Measurements from ENCODE around the gene PIGM.

PIGM gene

DNA sequence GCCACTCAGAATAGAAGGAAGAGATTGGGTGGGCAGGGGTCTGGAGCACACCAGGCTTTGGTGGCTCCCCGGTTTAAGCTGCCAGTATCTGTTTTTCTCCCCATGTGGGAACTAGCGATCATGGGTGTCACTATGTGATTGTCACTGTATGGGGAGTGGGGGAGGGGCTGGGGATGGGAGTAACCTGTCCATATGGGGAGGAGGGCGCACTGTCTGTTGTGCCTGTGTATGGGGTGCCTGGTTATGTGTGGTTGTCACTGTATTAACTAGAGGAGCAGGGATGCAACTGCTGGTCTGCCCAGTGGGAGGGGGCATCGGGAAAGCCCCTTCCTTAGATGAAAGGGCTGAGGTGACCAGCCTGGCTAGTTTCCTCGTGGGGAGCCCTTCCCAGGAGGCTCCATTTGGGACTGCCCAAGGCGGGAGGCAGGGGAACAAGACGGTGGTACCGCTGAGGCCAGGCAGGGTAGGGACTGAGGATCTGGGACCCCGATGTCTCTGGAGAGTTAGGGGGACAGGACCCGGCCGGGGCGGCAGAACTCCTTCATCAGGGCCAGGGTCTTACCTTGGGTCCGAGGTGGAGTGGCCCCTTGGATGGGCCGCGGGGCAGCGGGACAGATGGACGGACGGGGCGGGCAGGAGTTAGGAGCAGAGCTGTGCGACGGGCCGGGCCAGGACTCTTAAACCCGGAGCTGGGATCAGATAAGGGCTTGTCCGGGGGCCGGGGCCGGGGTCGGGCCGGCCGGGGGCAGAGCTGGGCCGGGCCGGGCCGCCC is 37.9 kb upstream of the PIGM start, which contains the start of gene KCNJ10:
Gene KCNJ10, minus strand, starts transcription at position 701 of the 772 bp plus-strand sequence. CDS start 27,628 bp downstream, outside the sequence.
- Histone ChIP-seq H3K79me1 (ENCODE audit: low read length) (no peaks in the 10 kb centered on the region), H3K23ac (ENCODE audit: low read length) (no peak within 1 kb of the TSS), H3K27ac (ENCODE audit: low read depth, low read length) (no peak within 1 kb of the TSS), H2BK15ac (replicated peaks; ENCODE audit: low read depth) (no peak within 1 kb of the TSS), H3K79me2 (ENCODE audit: control insufficient read depth, insufficient read depth, low read length) (no peaks in the 10 kb centered on the region), H3K9ac (ENCODE audit: low read length) (peak within 1 kb of the TSS; percentile 60), H3K36me3 (ENCODE audit: control insufficient read depth, insufficient read depth, low read length) (no peaks in the 10 kb centered on the region), H3K4ac (ENCODE audit: low read depth, low read length) (no peak within 1 kb of the TSS), H4K8ac (ENCODE audit: low read depth, low read length) (no peak within 1 kb of the TSS), H2BK120ac (ENCODE audit: low read depth, low read length) (no peak within 1 kb of the TSS), H2BK5ac (ENCODE audit: low read length) (no peak within 1 kb of the TSS), H3K4me1 (ENCODE audit: control insufficient read depth, low read depth, low read length) (peaks cover 5% of the 10 kb centered on the region), H3K56ac (ENCODE audit: low read length) (peak within 1 kb of the TSS; percentile 74), H3K27me3 (ENCODE audit: insufficient read depth, low read length, poor library complexity) (no peaks in the 10 kb centered on the region), H3K4me2 (ENCODE audit: low read length) (peak within 1 kb of the TSS; percentile 90), H3K18ac (ENCODE audit: low read length) (peak within 1 kb of the TSS; percentile 4), H3K4me3 (ENCODE audit: low read length) (peak within 1 kb of the TSS; percentile 61), H4K5ac (ENCODE audit: low read length) (no peak within 1 kb of the TSS), H2AK5ac (ENCODE audit: low read length) (no peak within 1 kb of the TSS)
- no peak for DNase-seq
- no CpG with 5 or more reads among the region's 32 CpGs for WGBS (ENCODE audit: extremely low coverage, insufficient coverage, low lambda C conversion rate)

- Histone ChIP-seq H4K8ac (ENCODE audit: low read depth, low read length) (no peak overlapping the region), H2BK120ac (ENCODE audit: low read depth, low read length) (no peak overlapping the region), H3K36me3 (ENCODE audit: control insufficient read depth, insufficient read depth, low read length) (no peaks in the 10 kb centered on the region), H3K79me2 (ENCODE audit: control insufficient read depth, insufficient read depth, low read length) (no peaks in the 10 kb centered on the region), H4K5ac (ENCODE audit: low read length) (no peak overlapping the region), H3K27ac (ENCODE audit: low read depth, low read length) (no peak overlapping the region), H3K4me1 (ENCODE audit: control insufficient read depth, low read depth, low read length) (peaks cover 5% of the 10 kb centered on the region), H3K18ac (ENCODE audit: low read length) (no peak overlapping the region), H2AK5ac (ENCODE audit: low read length) (no peak overlapping the region), H3K4me3 (ENCODE audit: low read length) (no peak overlapping the region), H2BK15ac (replicated peaks; ENCODE audit: low read depth) (no peak overlapping the region), H3K4ac (ENCODE audit: low read depth, low read length) (no peak overlapping the region), H3K56ac (ENCODE audit: low read length) (no peak overlapping the region), H3K27me3 (ENCODE audit: insufficient read depth, low read length, poor library complexity) (no peaks in the 10 kb centered on the region), H3K23ac (ENCODE audit: low read length) (no peak overlapping the region), H3K9ac (ENCODE audit: low read length) (no peak overlapping the region), H3K79me1 (ENCODE audit: low read length) (no peaks in the 10 kb centered on the region), H2BK5ac (ENCODE audit: low read length) (no peak overlapping the region), H3K4me2 (ENCODE audit: low read length) (no peak overlapping the region)
- no peak for DNase-seq
- no CpG with 5 or more reads among the region's 5 CpGs for WGBS (ENCODE audit: extremely low coverage, insufficient coverage, low lambda C conversion rate)
Measured at GRCh38 chr1:160068225-160068624, 36.4 kb upstream of the PIGM start.

DNA sequence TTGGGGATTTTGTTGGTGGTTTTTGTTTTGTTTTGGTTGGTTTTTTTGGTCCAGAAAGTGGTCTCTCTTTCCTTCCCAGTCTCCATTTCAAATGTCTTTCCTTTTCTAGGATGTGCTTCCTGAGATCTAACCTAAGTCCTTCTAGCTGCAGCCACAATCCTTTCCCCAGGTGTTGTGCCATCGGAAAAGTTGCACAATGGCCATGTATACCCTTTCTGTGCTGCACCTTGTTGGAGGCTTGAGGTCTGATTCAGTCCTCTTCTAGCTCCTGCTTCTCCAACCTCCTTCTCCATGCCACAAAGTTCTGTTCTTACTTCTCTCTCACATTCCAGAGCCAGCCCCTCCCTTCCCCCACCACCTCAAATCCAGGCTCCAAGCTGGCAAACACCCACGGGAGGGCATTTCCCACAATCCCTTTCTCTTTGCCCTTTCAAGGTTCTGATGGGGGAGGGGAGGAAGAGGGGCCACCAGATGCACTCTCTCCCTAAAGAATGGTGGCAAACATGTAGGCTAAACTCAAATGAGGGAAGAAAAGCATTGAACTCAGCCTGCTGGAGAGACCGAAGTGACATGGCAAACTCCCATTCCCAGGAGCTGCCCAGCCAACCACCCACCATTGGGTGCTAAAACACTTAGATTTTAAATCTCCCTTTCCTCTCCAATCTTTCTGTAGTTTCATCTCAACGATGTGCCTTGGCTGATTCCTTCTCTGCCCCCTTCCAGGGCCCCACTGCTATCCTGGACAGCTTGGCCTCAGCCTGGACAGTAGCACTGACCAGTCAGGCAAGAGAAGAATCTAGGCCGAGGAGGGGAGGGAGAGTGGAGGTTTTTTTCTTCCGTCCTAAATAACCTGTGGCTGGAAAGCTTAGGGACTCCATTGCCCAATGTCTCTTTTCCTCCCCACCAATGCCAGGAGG is 35.3 kb upstream of the PIGM start:
- Histone ChIP-seq H3K79me1 (ENCODE audit: low read length) (no peaks in the 10 kb centered on the region), H3K27ac (ENCODE audit: low read depth, low read length) (no peak overlapping the region), H3K9ac (ENCODE audit: low read length) (no peak overlapping the region), H3K4ac (ENCODE audit: low read depth, low read length) (no peak overlapping the region), H3K4me1 (ENCODE audit: control insufficient read depth, low read depth, low read length) (peaks cover 5% of the 10 kb centered on the region), H3K79me2 (ENCODE audit: control insufficient read depth, insufficient read depth, low read length) (no peaks in the 10 kb centered on the region), H3K4me2 (ENCODE audit: low read length) (no peak overlapping the region), H2AK5ac (ENCODE audit: low read length) (no peak overlapping the region), H3K36me3 (ENCODE audit: control insufficient read depth, insufficient read depth, low read length) (no peaks in the 10 kb centered on the region), H3K4me3 (ENCODE audit: low read length) (no peak overlapping the region), H3K23ac (ENCODE audit: low read length) (no peak overlapping the region), H2BK15ac (replicated peaks; ENCODE audit: low read depth) (no peak overlapping the region), H3K56ac (ENCODE audit: low read length) (no peak overlapping the region), H2BK120ac (ENCODE audit: low read depth, low read length) (no peak overlapping the region), H3K27me3 (ENCODE audit: insufficient read depth, low read length, poor library complexity) (no peaks in the 10 kb centered on the region), H4K5ac (ENCODE audit: low read length) (no peak overlapping the region), H3K18ac (ENCODE audit: low read length) (no peak overlapping the region), H4K8ac (ENCODE audit: low read depth, low read length) (no peak overlapping the region), H2BK5ac (ENCODE audit: low read length) (no peak overlapping the region)
- no CpG with 5 or more reads among the region's 6 CpGs for WGBS (ENCODE audit: extremely low coverage, insufficient coverage, low lambda C conversion rate)
- DNase-seq: peak; percentile 27

- Histone ChIP-seq H2BK5ac (ENCODE audit: low read length) (no peak overlapping the region), H3K56ac (ENCODE audit: low read length) (no peak overlapping the region), H3K79me2 (ENCODE audit: control insufficient read depth, insufficient read depth, low read length) (no peaks in the 10 kb centered on the region), H3K4ac (ENCODE audit: low read depth, low read length) (no peak overlapping the region), H3K4me1 (ENCODE audit: control insufficient read depth, low read depth, low read length) (peaks cover 5% of the 10 kb centered on the region), H3K23ac (ENCODE audit: low read length) (no peak overlapping the region), H3K18ac (ENCODE audit: low read length) (no peak overlapping the region), H2BK120ac (ENCODE audit: low read depth, low read length) (no peak overlapping the region), H4K5ac (ENCODE audit: low read length) (no peak overlapping the region), H3K4me3 (ENCODE audit: low read length) (no peak overlapping the region), H3K27me3 (ENCODE audit: insufficient read depth, low read length, poor library complexity) (no peaks in the 10 kb centered on the region), H4K8ac (ENCODE audit: low read depth, low read length) (no peak overlapping the region), H2BK15ac (replicated peaks; ENCODE audit: low read depth) (no peak overlapping the region), H2AK5ac (ENCODE audit: low read length) (no peak overlapping the region), H3K27ac (ENCODE audit: low read depth, low read length) (no peak overlapping the region), H3K79me1 (ENCODE audit: low read length) (no peaks in the 10 kb centered on the region), H3K9ac (ENCODE audit: low read length) (no peak overlapping the region), H3K4me2 (ENCODE audit: low read length) (no peak overlapping the region), H3K36me3 (ENCODE audit: control insufficient read depth, insufficient read depth, low read length) (no peaks in the 10 kb centered on the region)
- peak; percentile 73 for DNase-seq
- no CpG with 5 or more reads among the region's 3 CpGs for WGBS (ENCODE audit: extremely low coverage, insufficient coverage, low lambda C conversion rate)
Measured at GRCh38 chr1:160064746-160065145, 33.0 kb upstream of the PIGM start.

GRCh38 chr1:160064164-160064563 is 32.4 kb upstream of the PIGM start:
- H3K23ac ChIP-seq (ENCODE audit: low read length): no peak overlapping the region
- H3K4me1 ChIP-seq (ENCODE audit: control insufficient read depth, low read depth, low read length): peaks cover 5% of the 10 kb centered on the region
- no peaks in the 10 kb centered on the region for H3K79me2 ChIP-seq (ENCODE audit: control insufficient read depth, insufficient read depth, low read length)
- no peaks in the 10 kb centered on the region for H3K79me1 ChIP-seq (ENCODE audit: low read length)
- H4K8ac ChIP-seq (ENCODE audit: low read depth, low read length): no peak overlapping the region
- no peak for DNase-seq
- no CpG with 5 or more reads among the region's 3 CpGs for WGBS (ENCODE audit: extremely low coverage, insufficient coverage, low lambda C conversion rate)
- H2BK15ac ChIP-seq (replicated peaks; ENCODE audit: low read depth): no peak overlapping the region
- H4K5ac ChIP-seq (ENCODE audit: low read length): no peak overlapping the region
- no peak overlapping the region for H3K4me2 ChIP-seq (ENCODE audit: low read length)
- no peak overlapping the region for H3K9ac ChIP-seq (ENCODE audit: low read length)
- H3K18ac ChIP-seq (ENCODE audit: low read length): no peak overlapping the region
- H3K4me3 ChIP-seq (ENCODE audit: low read length): no peak overlapping the region
- no peaks in the 10 kb centered on the region for H3K27me3 ChIP-seq (ENCODE audit: insufficient read depth, low read length, poor library complexity)
- no peak overlapping the region for H3K27ac ChIP-seq (ENCODE audit: low read depth, low read length)
- H3K36me3 ChIP-seq (ENCODE audit: control insufficient read depth, insufficient read depth, low read length): no peaks in the 10 kb centered on the region
- no peak overlapping the region for H2AK5ac ChIP-seq (ENCODE audit: low read length)
- no peak overlapping the region for H3K56ac ChIP-seq (ENCODE audit: low read length)
- H3K4ac ChIP-seq (ENCODE audit: low read depth, low read length): no peak overlapping the region
- no peak overlapping the region for H2BK5ac ChIP-seq (ENCODE audit: low read length)
- H2BK120ac ChIP-seq (ENCODE audit: low read depth, low read length): no peak overlapping the region

All from mesendoderm (in vitro differentiated cells).